K562 (cell line): ENCODE results near the gene WASL.

Source experiments
- ATF3 ChIP-seq, 2 experiments: fragments of 450-650 bp in 1 of 2; sonication (generic) in 1 of 2; formaldehyde crosslinking in 1 of 2; IDR thresholded peaks in 1 of 2; conservative IDR thresholded peaks in 1 of 2; 2 replicates each; pipeline versions ENCODE4 v1.6.1 to v1.8.1; 2016 to 2023; ENCODE audit warnings: mild to moderate bottlenecking in 2 of 2, moderate library complexity in 2 of 2, inconsistent platforms in 1 of 2, missing genetic modification reagents in 1 of 2
- CTCF ChIP-seq, 3 experiments: IDR thresholded peaks in 2 of 3; conservative IDR thresholded peaks in 1 of 3; 2 replicates each; pipeline ENCODE4 v1.5.1; 2011 to 2012; ENCODE audit warnings: low read length in 3 of 3, mild to moderate bottlenecking in 3 of 3, control low read depth in 2 of 3, improper control_type of control experiment in 1 of 3, inconsistent platforms in 1 of 3, low read depth in 1 of 3, mixed read lengths in 1 of 3, moderate library complexity in 1 of 3; ENCODE audit not compliant: insufficient read depth in 2 of 3
- EP300 ChIP-seq: IDR thresholded peaks from 2 replicates; pipeline ENCODE4 v1.6.1; 2012; ENCODE audit warnings: low read length, improper control_type of control experiment
- MTA1 ChIP-seq: fragments of 450-650 bp; IDR thresholded peaks from 2 replicates; pipeline ENCODE4 v1.6.1; 2017; ENCODE audit warnings: borderline replicate concordance
- NEUROD1 ChIP-seq: fragments of 150-350 bp; IDR thresholded peaks from 2 replicates; pipeline ENCODE4 v1.6.1; 2014; ENCODE audit warnings: borderline replicate concordance, low read length, low read depth; ENCODE audit not compliant: partially characterized antibody
- NR2F6 ChIP-seq: fragments of 450-650 bp; formaldehyde crosslinking; IDR thresholded peaks from 2 replicates; pipeline ENCODE4 v1.4.0; 2020; ENCODE audit warnings: mild to moderate bottlenecking
- POLR2A ChIP-seq: fragments of 450-650 bp; conservative IDR thresholded peaks from 2 replicates; pipeline ENCODE4 v1.6.1; 2016
- RNF2 ChIP-seq: sonication (generic); IDR thresholded peaks from 2 replicates; pipeline ENCODE4 v1.6.1; 2016
- TAF1 ChIP-seq: IDR thresholded peaks from 2 replicates; pipeline ENCODE4 v1.6.1; 2011; ENCODE audit warnings: mild to moderate bottlenecking, low read length, moderate library complexity; ENCODE audit not compliant: insufficient read depth, control insufficient read depth, severe bottlenecking; ENCODE audit errors: extremely low read depth
- ZNF121 ChIP-seq: sonication (generic); formaldehyde crosslinking; conservative IDR thresholded peaks from 2 replicates; pipeline ENCODE4 v1.8.0; 2022; ENCODE audit warnings: missing genetic modification reagents
- ZNF140 ChIP-seq: fragments of 250-450 bp; sonication (Bioruptor Pico); IDR thresholded peaks from 2 replicates; pipeline ENCODE4 v1.8.0; 2021; ENCODE audit warnings: moderate library complexity, mild to moderate bottlenecking, inconsistent platforms
- ZNF197 ChIP-seq: fragments of 200-800 bp; sonication (Bioruptor generic); IDR thresholded peaks from 2 replicates; pipeline ENCODE4 v1.6.1; 2016; ENCODE audit warnings: low read depth, missing genetic modification characterization, missing compliant biosample characterization
- ZNF609 ChIP-seq: sonication (generic); formaldehyde crosslinking; IDR thresholded peaks from 2 replicates; pipeline ENCODE4 v1.8.1; 2023; ENCODE audit warnings: missing genetic modification reagents, mild to moderate bottlenecking, borderline replicate concordance
- ZNF79 ChIP-seq: fragments of 250-450 bp; sonication (Bioruptor Pico); IDR thresholded peaks from 2 replicates; pipeline ENCODE4 v1.4.0; 2020; ENCODE audit warnings: low read depth, mild to moderate bottlenecking, moderate library complexity

- TF ChIP-seq MTA1 (no peak), ZNF609 (CRISPR knock-in tag) (no peak), POLR2A (no peak), ZNF79 (no peak), CTCF (IDR thresholded peaks at IDR 0.05 in 2 of 3, conservative IDR thresholded peaks at IDR 0.05 in 1 of 3; ENCODE audit: insufficient read depth in 2 of 3, low read depth in 1 of 3, low read length in 3 of 3) (peak in 2 of 3 experiments; percentile 15 to 27; a peak in 1 of 6 replicates), ZNF197 (CRISPR knock-in tag) (no peak), NR2F6 (CRISPR knock-in tag) (no peak), RNF2 (no peak), NEUROD1 (no peak), TAF1 (no peak), ZNF140 (CRISPR knock-in tag) (no peak), EP300 (no peak), ZNF121 (no peak), ATF3 (IDR thresholded peaks at IDR 0.05) (no peak), ATF3 (CRISPR knock-in tag; conservative IDR thresholded peaks at IDR 0.05) (no peak)
Observed at GRCh38 chr7:123716877-123717276, 31.9 kb downstream of the WASL start.
